ENCODE data around the gene CEP170B.
"Not testable (repeated sequence)": the region's sequence is repeated elsewhere in the genome, so short reads cannot be mapped to it uniquely, and the experiment has no call there.

CEP170B gene

GRCh38 chr14:104904650-104905578, 39.8 kb downstream of the CEP170B start:
- not testable (repeated sequence) for DNase-seq (ENCODE audit: low read depth in 3 of 3, low spot score in 1 of 3)

GRCh38 chr14:104905579-104905933, 40.5 kb downstream of the CEP170B start:
- DNase-seq (ENCODE audit: low read depth in 3 of 3, low spot score in 1 of 3), result not testable (repeated sequence)

GRCh38 chr14:104908303-104908702, 43.2 kb downstream of the CEP170B start:
- DNase-seq (ENCODE audit: low read depth in 3 of 3, low spot score in 1 of 3), result no peak

- no peak for DNase-seq (ENCODE audit: low read depth in 3 of 3, low spot score in 1 of 3)
Observed at GRCh38 chr14:104912053-104912452, 47.0 kb downstream of the CEP170B start.

- DNase-seq (ENCODE audit: low read depth in 3 of 3, low spot score in 1 of 3), result no peak
Observed at GRCh38 chr14:104913435-104913834, 48.4 kb downstream of the CEP170B start.

GRCh38 chr14:104917116-104917515, 52.0 kb downstream of the CEP170B start:
- no peak for DNase-seq (ENCODE audit: low read depth in 3 of 3, low spot score in 1 of 3)

GRCh38 chr14:104917993-104918392, 52.9 kb downstream of the CEP170B start:
- DNase-seq (ENCODE audit: low read depth in 3 of 3, low spot score in 1 of 3), result no peak

GRCh38 chr14:104919152-104919992, 54.3 kb downstream of the CEP170B start:
- DNase-seq (ENCODE audit: low read depth in 3 of 3, low spot score in 1 of 3), result not testable (repeated sequence)

GRCh38 chr14:104919993-104920315, 54.9 kb downstream of the CEP170B start:
- DNase-seq (ENCODE audit: low read depth in 3 of 3, low spot score in 1 of 3), result no peak

- no peak for DNase-seq (ENCODE audit: low read depth in 3 of 3, low spot score in 1 of 3)
Observed at GRCh38 chr14:104923640-104924420, 58.8 kb downstream of the CEP170B start.

- no peak for DNase-seq (ENCODE audit: low read depth in 3 of 3, low spot score in 1 of 3)
Observed at GRCh38 chr14:104924421-104925213, 59.5 kb downstream of the CEP170B start, which contains the start of gene PLD4. TSS of gene PLD4 (plus strand) at chr14:104924879. CDS start at chr14:104927141, 2,262 bp downstream.

- DNase-seq (ENCODE audit: low read depth in 3 of 3, low spot score in 1 of 3), result no peak
Observed at GRCh38 chr14:104925214-104925854, 60.3 kb downstream of the CEP170B start.

GRCh38 chr14:104925855-104926609, 61.0 kb downstream of the CEP170B start:
- DNase-seq (ENCODE audit: low read depth in 3 of 3, low spot score in 1 of 3), result no peak

- DNase-seq (ENCODE audit: low read depth in 3 of 3, low spot score in 1 of 3), result no peak
Observed at GRCh38 chr14:104926619-104927431, 61.8 kb downstream of the CEP170B start.

- no peak for DNase-seq (ENCODE audit: low read depth in 3 of 3, low spot score in 1 of 3)
Observed at GRCh38 chr14:104927432-104927816, 62.4 kb downstream of the CEP170B start.

GRCh38 chr14:104927901-104928300, 62.8 kb downstream of the CEP170B start:
- DNase-seq (ENCODE audit: low read depth in 3 of 3, low spot score in 1 of 3), result no peak

GRCh38 chr14:104928391-104929133, 63.5 kb downstream of the CEP170B start:
- DNase-seq (ENCODE audit: low read depth in 3 of 3, low spot score in 1 of 3), result no peak

All from stimulated activated CD4-positive, alpha-beta T cell treated with anti-CD3 and anti-CD28 coated beads, TNF-alpha, amount 100 ng/mL, for 1 hour (primary cell).